B cell (primary cell): ENCODE data around the gene EML3. TPM values are rescaled to one million over a fixed set of nuclear protein-coding genes. Genes with fewer than 3 reads are reported as not detected.

Experiments used
- ATAC-seq: fragments of 200-7000 bp; cut with Tn5 transposase; one replicate; pipeline ENCODE4 v1.10.0; 2021; ENCODE audit warnings: low read depth, mild to moderate bottlenecking, moderate number of reproducible peaks, moderate library complexity
- CTCF ChIA-PET: fragments of 350-600 bp; sonication (Branson Sonifier 250); formaldehyde crosslinking; loops from one replicate; lab custom pipeline; 2021; ENCODE audit warnings: antibody characterized with exemption, inconsistent platforms; lab: Charles Lee
- POLR2A ChIA-PET: fragments of 350-600 bp; sonication (Branson Sonifier 250); formaldehyde crosslinking; loops from one replicate; lab custom pipeline; 2021; ENCODE audit warnings: antibody characterized with exemption; lab: Charles Lee
- DNase-seq: peaks from one replicate; pipeline ENCODE4 v3.0.0; 2013
- H2AFZ ChIP-seq: 2 replicates; pipeline ENCODE4 v1.6.1; 2012; ENCODE audit warnings: mild to moderate bottlenecking, low read depth, low read length; ENCODE audit not compliant: insufficient read depth, poor library complexity, severe bottlenecking
- H3K27ac ChIP-seq, 2 donors: 1 replicate in 1 of 2; 2 replicates in 1 of 2; pipeline ENCODE4 v1.5.1; 2012 to 2013; ENCODE audit warnings: low read length in 2 of 2, mild to moderate bottlenecking in 2 of 2, moderate library complexity in 1 of 2
- H3K27me3 ChIP-seq, 4 experiments: fragments of 200-600 bp in 1 of 4; sonication (generic) in 1 of 4; replicated peaks in 1 of 4; 1 replicate in 2 of 4; 2 replicates in 2 of 4; pipeline versions ENCODE4 v1.6.1 to v1.7.0; 2013 to 2016; ENCODE audit warnings: low read length in 3 of 4, mild to moderate bottlenecking in 2 of 4, mixed read lengths in 1 of 4, moderate library complexity in 1 of 4; ENCODE audit not compliant: insufficient read depth in 4 of 4, control insufficient read depth in 3 of 4; ENCODE audit errors: control extremely low read depth in 1 of 4
- H3K36me3 ChIP-seq, 2 experiments: replicated peaks in 1 of 2; 1 replicate in 1 of 2; 2 replicates in 1 of 2; pipeline versions ENCODE4 v1.6.1 to v1.7.1; 2013; ENCODE audit warnings: low read length in 1 of 2; ENCODE audit not compliant: insufficient read depth in 2 of 2, control insufficient read depth in 1 of 2; ENCODE audit errors: control extremely low read depth in 1 of 2, extremely low read depth in 1 of 2
- H3K4me1 ChIP-seq, 2 donors: fragments of 200-600 bp in 1 of 2; sonication (generic) in 1 of 2; 1 replicate in 1 of 2; 2 replicates in 1 of 2; pipeline versions ENCODE4 v1.5.1 to v1.6.1; 2013 to 2017; ENCODE audit warnings: low read length in 2 of 2; ENCODE audit not compliant: control insufficient read depth in 2 of 2, insufficient read depth in 2 of 2
- H3K4me2 ChIP-seq: replicated peaks from 2 replicates; pipeline ENCODE3; 2012; ENCODE audit warnings: mild to moderate bottlenecking, low read depth, low read length; ENCODE audit not compliant: poor library complexity, severe bottlenecking
- H3K4me3 ChIP-seq, 5 experiments: fragments of 200-600 bp in 1 of 5; sonication (generic) in 1 of 5; 1 replicate in 3 of 5; 2 replicates in 2 of 5; pipeline versions ENCODE4 v1.5.1 to v1.7.0; 2011 to 2016; ENCODE audit warnings: low read length in 4 of 5, mild to moderate bottlenecking in 4 of 5, low read depth in 2 of 5, control low read depth in 1 of 5, moderate library complexity in 1 of 5; ENCODE audit not compliant: insufficient read depth in 1 of 5; ENCODE audit errors: control extremely low read depth in 1 of 5, extremely low read depth in 1 of 5
- H3K79me2 ChIP-seq: fragments of 200-600 bp; sonication (generic); one replicate; pipeline ENCODE4 v1.6.0; 2016; ENCODE audit warnings: low read length; ENCODE audit not compliant: control insufficient read depth, insufficient read depth
- H3K9ac ChIP-seq: fragments of 200-600 bp; sonication (generic); 2 replicates; pipeline ENCODE4 v1.6.1; 2017; ENCODE audit warnings: mild to moderate bottlenecking, low read length, moderate library complexity
- H3K9me3 ChIP-seq, 3 donors: one replicate each; pipeline versions ENCODE4 v1.6.1 to v1.7.1; 2013; ENCODE audit warnings: low read length in 2 of 3; ENCODE audit not compliant: control insufficient read depth in 2 of 3, insufficient read depth in 1 of 3; ENCODE audit errors: control extremely low read depth in 1 of 3
- H4K20me1 ChIP-seq: 2 replicates; pipeline ENCODE4 v1.6.0; 2012; ENCODE audit warnings: mild to moderate bottlenecking, low read length; ENCODE audit not compliant: insufficient read depth, control insufficient read depth, poor library complexity, severe bottlenecking
- H3K27ac Mint-ChIP-seq: one replicate; pipeline ENCODE4 v1.8.0; 2021; ENCODE audit warnings: mixed read lengths
- H3K27me3 Mint-ChIP-seq: one replicate; pipeline ENCODE4 v1.8.0; 2021; ENCODE audit warnings: mixed read lengths
- H3K4me1 Mint-ChIP-seq: one replicate; pipeline ENCODE4 v1.8.0; 2021; ENCODE audit warnings: mixed read lengths
- H3K4me3 Mint-ChIP-seq: one replicate; pipeline ENCODE4 v1.8.0; 2021; ENCODE audit warnings: mixed read lengths
- H3K9me3 Mint-ChIP-seq: one replicate; pipeline ENCODE4 v1.8.0; 2022; ENCODE audit warnings: mixed read lengths; ENCODE audit not compliant: insufficient read depth
- EZH2 ChIP-seq: IDR thresholded peaks from 2 replicates; pipeline ENCODE4 v1.6.1; 2012; ENCODE audit warnings: borderline replicate concordance, low read depth, mild to moderate bottlenecking, moderate library complexity, low read length; ENCODE audit not compliant: insufficient read depth, poor library complexity, severe bottlenecking
- WGBS: methylation state at CpG from one replicate; pipeline ENCODE4 v1.1.5; 2013; ENCODE audit warnings: missing lambda C conversion rate; ENCODE audit not compliant: insufficient coverage; 5-methylcytosine and 5-hydroxymethylcytosine counted together
- intact Hi-C: fragments of 100-400 bp; cut with micrococcal nuclease; formaldehyde crosslinking; loops from one replicate; pipeline ENCODE4 v1.10.0; 2022
- polyA plus RNA-seq: library from polyadenylated mRNA; depleted of rRNA; stranded (reverse); fragments of >200 nt; gene quantifications from 2 replicates; pipeline ENCODE4 v1.2.3, GENCODE V29; 2012
- total RNA-seq, 2 donors: library from RNA; stranded (reverse); fragments of 120-200 nt in 1 of 2; gene quantifications; 1 replicate in 1 of 2; 2 replicates in 1 of 2; pipeline versions ENCODE4 v1.2.3 to v1.2.4, GENCODE V29; 2013 to 2022
- TF ChIP-seq, protein P1 (sequence below): fragments of 200-600 bp; IDR thresholded peaks from one replicate; pipeline ENCODE4 v1.8.0; 2022; ENCODE audit warnings: antibody characterized with exemption, mild to moderate bottlenecking

EML3 gene
- total and polyA plus RNA-seq, 2 donors (not counting 1 experiment from before 2014, with no cell fraction given), result 127 to 128 TPM

DNA sequence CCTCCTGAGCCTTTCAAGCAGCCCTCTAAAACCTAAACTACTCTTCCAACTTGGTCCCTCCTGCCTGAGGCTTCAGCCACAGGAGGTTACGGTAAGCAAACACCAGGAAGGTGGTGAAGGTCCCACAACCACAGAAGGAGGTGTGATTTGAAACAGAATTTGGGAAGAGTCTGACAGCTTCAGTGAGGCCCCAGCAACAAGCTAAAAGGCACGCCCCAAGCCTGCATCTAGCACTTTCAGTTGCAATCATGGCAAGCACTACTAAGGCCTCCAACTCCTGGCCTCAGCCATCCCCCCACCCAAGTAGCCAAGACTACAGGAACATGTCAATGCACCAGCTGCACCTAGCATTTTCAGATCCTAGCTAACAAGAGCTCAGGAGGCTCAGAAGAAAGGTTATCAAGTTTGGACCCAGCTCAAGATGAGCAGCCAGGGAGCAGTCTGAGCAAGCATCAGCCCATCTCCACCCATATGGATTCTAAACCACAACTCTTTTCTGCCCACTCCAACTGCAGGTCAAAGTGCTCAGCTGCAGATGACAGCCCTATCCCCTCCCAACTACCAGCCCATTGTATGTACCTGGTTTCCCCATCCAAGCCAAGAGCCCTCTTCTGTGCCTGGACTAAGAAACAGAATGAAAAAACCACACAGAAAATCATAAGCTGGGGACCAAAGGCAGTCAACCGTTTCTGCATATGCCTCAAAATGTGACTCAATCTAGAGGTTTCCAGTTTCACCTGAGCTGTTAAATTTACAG lies 55.5 kb downstream of the EML3 start:
- Histone ChIP-seq H3K9me3 (no peaks in the 10 kb centered on the region), H3K4me2 (peak overlapping the region; percentile 74), H2AFZ (peak overlapping the region; percentile 32), H4K20me1 (peaks cover 10% of the 10 kb centered on the region), H3K36me3 (peaks cover 7 to 27% of the 10 kb centered on the region in 2 experiments), H3K27me3 (no peaks in the 10 kb centered on the region), H3K4me3 (peak overlapping the region in 1 of 5 experiments; percentile 53), H3K4me1 (peaks cover 59 to 76% of the 10 kb centered on the region in 2 donors), H3K27ac (peak overlapping the region; percentile 98 to 99), H3K79me2 (peaks cover 22% of the 10 kb centered on the region), H3K9ac (peak overlapping the region; percentile 44)
- POLR2A ChIA-PET, result interaction anchor here (0.6 to 9.3 kb wide), 7 partner anchors 15 to 284 kb away, joined by 3 to 119 read pairs (median 3); partner anchors contain the start of genes C11orf98, CSKMT and TUT1
- DNase-seq (no peak), ATAC-seq (no peak)
- intact Hi-C loops, result loop anchor here (1.0 to 5.0 kb wide), 5 partner anchors 11 to 1200 kb away; partner anchors contain the start of genes AHNAK and EEF1G
- 0% methylated on average over 1 of the region's 3 CpGs for WGBS
- CTCF ChIA-PET, result interaction anchor here (0.9 to 13.2 kb wide), 13 partner anchors 8 to 229 kb away, joined by 3 to 376 read pairs (median 5); partner anchors contain the start of gene AHNAK
- no peaks in the 10 kb centered on the region for H3K9me3 Mint-ChIP-seq
- TF ChIP-seq, protein P1, sequence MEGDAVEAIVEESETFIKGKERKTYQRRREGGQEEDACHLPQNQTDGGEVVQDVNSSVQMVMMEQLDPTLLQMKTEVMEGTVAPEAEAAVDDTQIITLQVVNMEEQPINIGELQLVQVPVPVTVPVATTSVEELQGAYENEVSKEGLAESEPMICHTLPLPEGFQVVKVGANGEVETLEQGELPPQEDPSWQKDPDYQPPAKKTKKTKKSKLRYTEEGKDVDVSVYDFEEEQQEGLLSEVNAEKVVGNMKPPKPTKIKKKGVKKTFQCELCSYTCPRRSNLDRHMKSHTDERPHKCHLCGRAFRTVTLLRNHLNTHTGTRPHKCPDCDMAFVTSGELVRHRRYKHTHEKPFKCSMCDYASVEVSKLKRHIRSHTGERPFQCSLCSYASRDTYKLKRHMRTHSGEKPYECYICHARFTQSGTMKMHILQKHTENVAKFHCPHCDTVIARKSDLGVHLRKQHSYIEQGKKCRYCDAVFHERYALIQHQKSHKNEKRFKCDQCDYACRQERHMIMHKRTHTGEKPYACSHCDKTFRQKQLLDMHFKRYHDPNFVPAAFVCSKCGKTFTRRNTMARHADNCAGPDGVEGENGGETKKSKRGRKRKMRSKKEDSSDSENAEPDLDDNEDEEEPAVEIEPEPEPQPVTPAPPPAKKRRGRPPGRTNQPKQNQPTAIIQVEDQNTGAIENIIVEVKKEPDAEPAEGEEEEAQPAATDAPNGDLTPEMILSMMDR, result no peak
- no peak for TF ChIP-seq EZH2
- H3K4me3 Mint-ChIP-seq, result peak overlapping the region; percentile 80
- peaks cover 68% of the 10 kb centered on the region for H3K4me1 Mint-ChIP-seq
- H3K27me3 Mint-ChIP-seq, result no peaks in the 10 kb centered on the region
- H3K27ac Mint-ChIP-seq, result peak overlapping the region; percentile 96
